ENCODE results near the gene EHMT1. TPM values are rescaled to one million over a fixed set of nuclear protein-coding genes. Genes with fewer than 3 reads are reported as not detected.
"Not testable (repeated sequence)": the region's sequence is repeated elsewhere in the genome, so short reads cannot be mapped to it uniquely, and the experiment has no call there.

EHMT1 gene
- polyA plus RNA-seq, 3 donors: 67.8 to 78.8 (median 76.3) TPM

DNA sequence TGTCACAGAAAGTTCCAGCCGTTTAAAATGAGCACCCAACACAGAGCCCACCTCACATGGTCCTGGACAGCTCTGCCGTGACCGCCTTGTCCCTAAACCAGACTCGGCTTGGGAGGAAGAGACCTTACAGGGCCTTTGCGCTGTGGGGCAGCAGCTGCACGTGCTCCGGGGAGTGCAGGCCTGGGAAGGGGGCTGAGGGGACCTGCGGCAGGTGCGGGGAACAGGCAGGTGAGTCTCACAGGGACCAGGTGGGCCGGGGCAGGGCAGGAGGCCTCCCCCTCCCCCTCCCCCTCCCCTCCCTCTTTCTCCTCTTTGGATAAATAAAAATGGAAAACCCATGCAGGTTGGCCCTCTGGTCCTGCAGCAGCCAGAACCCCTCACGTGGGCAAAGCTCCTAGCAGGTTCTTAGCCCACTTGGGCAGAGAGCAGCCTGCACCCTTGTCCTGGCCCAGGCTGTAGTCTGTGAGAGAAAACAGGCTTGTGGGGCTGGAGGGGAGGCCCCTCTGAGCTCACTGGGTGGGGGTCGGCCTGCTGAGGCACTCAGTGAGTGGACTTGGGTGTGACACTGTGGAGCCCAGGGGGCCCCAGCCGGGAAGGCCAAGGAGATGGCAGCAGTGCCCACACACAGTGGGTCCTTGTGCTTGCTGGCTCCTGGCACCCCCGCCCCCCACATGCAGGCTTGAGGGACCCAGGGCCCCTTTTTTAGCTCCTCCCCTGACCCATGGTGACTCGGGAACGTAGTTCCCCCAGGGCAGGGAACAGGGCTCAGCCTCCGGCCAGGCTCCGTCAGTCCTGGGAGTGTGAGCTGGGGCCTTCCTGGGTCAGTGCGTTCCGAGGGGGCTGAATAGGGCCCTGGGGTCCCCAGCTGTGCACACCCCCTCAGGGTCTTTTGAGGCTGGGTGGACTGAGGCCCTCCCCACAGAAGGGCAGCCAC lies 218.8 kb downstream of the EHMT1 start:
- no peak for DNase-seq (ENCODE audit: extremely low read depth in 1 of 11, low read depth in 9 of 11, low spot score in 4 of 11)

GRCh38 chr9:137838576-137838975 lies 219.8 kb downstream of the EHMT1 start:
- no peak for DNase-seq (ENCODE audit: extremely low read depth in 1 of 11, low read depth in 9 of 11, low spot score in 4 of 11)

- no peak for DNase-seq (ENCODE audit: extremely low read depth in 1 of 11, low read depth in 9 of 11, low spot score in 4 of 11)
Measured at GRCh38 chr9:137843355-137843754, 224.6 kb downstream of the EHMT1 start.

DNA sequence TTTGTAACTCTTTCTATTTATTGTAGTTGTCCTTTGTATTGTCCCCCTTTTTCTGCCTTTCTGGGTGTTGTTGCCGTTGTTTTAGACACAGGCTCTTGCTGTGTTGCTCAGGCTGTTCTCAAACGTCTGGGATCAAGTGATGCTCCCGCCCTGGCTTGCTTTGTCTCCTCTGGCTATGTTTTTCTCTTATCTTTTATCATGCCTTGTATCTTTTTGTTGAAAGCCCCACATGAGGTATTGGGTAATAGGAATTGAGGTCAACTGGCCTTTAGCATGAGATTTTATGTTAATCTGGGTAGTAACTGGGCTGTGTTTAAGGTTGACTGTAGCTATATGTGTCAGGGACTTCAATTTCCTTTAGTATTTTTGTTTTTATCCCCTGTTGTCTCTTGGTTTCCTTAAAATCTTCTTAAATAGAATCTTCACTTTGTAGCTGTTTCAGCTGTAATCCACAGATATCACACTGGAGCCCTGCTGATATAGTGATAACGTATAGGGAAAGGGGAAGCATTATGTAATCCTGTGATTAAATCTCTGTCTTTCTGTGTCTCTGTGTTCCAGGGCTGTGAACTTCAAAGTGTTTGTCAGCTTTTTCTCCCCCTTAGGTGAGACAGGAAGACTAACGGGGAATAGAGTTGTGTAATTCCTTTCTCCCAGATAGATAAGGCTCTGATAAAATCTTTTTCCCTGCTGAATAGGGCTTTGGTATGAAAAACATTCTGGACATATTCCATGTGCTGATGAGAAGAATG lies 232.9 kb downstream of the EHMT1 start:
- DNase-seq (ENCODE audit: extremely low read depth in 1 of 11, low read depth in 9 of 11, low spot score in 4 of 11): no peak

- DNase-seq (ENCODE audit: extremely low read depth in 1 of 11, low read depth in 9 of 11, low spot score in 4 of 11): no peak
Measured at GRCh38 chr9:137853392-137853995, 234.7 kb downstream of the EHMT1 start.

- DNase-seq (ENCODE audit: extremely low read depth in 1 of 11, low read depth in 9 of 11, low spot score in 4 of 11): no peak
Measured at GRCh38 chr9:137860361-137860760, 241.6 kb downstream of the EHMT1 start.

DNA sequence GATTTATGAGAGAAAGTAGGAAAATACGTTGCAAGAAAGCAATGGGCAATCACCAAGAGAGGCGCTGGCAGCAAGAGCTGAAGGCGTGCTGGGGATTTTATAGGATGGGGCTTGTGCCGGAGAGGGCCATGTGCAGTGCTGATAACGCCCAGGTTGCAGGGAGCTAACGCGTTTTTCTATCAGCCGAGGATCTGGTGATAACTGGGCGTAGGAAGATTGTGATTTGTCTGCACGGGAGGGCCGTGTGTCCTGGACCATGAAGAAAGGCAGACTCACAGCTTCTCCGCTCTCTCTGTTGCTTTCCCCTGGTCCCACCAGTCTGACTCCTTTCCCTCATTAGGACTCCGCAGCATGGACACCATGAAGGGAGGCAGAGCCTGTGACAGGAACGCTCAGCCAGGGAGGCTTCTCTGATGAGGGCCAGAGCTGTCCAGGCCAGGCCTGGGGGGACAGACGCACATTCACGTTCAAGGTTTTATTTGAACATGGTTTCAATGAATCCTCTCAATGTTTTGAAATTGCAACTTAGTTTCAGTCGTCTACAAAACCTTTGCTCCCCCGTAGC lies 246.9 kb downstream of the EHMT1 start:
- DNase-seq (ENCODE audit: extremely low read depth in 1 of 11, low read depth in 9 of 11, low spot score in 4 of 11): no peak

DNA sequence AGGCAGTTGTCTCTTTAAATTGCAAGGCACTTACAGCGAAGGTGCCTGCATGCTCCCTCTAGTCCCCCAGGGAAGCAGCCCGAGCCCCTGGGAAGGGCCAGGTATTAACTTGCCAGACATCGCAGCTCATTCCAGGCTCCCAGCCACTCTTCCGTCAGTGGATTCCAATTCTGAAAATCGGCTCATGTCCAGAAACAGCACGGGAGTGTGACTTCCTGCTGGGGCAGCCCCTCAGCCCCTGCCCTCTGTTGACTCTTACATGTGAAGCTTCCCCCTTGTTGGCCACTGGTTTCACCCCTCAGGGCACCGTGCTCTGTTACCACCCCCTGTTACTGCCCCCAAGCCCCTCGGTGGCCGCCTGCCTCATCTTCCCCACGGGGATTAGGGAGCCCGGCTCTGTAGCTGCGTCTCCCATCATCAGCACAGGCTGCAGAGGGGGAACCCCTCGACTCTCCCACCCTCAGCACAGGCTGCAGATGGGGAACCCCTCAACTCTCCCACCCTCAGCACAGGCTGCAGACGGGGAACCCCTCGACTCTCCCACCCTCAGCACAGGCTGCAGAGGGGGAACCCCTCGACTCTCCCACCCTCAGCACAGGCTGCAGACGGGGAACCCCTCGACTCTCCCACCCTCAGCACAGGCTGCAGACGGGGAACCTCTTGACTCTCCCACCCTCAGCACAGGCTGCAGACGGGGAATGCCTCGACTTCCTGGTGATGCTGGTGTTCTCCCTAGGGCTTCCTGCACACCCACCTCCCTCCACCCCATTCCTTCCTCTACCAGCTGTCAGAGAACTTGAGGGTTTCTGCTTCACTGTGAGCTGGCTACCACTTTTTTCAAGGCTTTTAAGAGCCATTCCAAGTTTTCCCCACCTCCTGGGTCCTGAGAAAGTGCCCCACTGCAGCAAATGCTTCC lies 247.7 kb downstream of the EHMT1 start:
- no peak for DNase-seq (ENCODE audit: extremely low read depth in 1 of 11, low read depth in 9 of 11, low spot score in 4 of 11)

- DNase-seq (ENCODE audit: extremely low read depth in 1 of 11, low read depth in 9 of 11, low spot score in 4 of 11): no peak
Measured at GRCh38 chr9:137870432-137870831, 251.6 kb downstream of the EHMT1 start.

DNA sequence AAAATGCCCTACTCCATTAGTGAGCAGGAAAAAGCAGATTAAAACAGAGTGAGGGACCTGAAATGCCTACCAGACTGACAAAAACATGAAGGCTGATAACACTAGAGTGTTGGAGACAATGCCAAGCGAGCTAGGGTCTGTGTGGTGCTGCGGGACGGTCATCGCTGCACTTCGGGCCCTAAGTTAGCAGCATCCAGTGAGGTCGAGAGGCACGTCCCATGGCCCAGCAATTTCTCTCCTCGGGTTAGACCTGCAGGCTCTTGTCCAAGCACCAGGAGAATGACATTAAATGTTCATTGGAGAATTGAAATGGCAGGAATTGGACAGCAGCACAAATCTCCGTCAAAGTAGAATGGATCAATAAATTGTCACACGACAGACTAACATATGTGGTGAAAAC lies 253.5 kb downstream of the EHMT1 start:
- no peak for DNase-seq (ENCODE audit: extremely low read depth in 1 of 11, low read depth in 9 of 11, low spot score in 4 of 11)

- no peak for DNase-seq (ENCODE audit: extremely low read depth in 1 of 11, low read depth in 9 of 11, low spot score in 4 of 11)
Measured at GRCh38 chr9:137873408-137873807, 254.6 kb downstream of the EHMT1 start.

DNA sequence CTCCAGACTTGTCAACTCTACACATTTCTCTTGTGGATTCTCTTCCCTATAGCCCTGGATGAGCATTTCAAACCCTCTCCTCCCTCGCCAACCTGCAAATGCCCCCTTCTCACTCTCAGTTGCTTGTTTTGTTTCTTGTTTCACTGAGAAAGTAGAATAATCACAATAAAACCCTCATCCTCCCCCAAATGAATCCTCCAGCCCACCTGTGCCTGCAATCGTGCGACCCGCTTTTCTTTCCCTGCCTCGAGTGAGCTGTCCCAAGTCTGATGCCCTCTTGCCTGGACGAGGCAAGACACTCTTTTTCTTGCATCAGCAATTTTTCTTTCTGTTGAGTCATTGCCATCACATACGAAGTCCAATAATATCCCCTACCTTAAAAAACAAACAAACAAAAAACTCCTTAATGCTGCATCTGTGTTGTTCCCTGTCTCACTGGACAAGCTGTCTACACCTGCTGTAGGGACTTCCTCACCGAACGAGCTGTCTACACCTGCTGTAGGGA lies 255.1 kb downstream of the EHMT1 start:
- no peak for DNase-seq (ENCODE audit: extremely low read depth in 1 of 11, low read depth in 9 of 11, low spot score in 4 of 11)

DNA sequence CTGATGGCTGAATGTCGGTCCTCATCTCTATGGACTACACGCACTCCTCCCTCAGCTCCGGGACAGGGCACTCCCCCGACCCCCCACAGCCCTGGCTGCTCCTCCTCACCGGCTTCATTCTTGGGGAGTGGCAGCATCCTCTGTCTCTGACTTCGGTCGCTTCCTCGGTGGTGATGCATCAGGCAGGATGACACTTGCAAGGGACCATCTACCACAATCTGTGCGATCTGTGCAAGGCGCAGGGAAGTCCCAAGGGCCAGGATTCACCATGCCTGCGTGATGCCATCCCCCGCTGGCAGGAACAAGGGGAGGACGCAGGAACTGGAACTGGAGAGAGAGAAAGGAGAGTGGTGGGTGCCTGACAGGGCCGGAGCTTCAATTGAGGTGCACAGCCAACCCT lies 256.5 kb downstream of the EHMT1 start:
- DNase-seq (ENCODE audit: extremely low read depth in 1 of 11, low read depth in 9 of 11, low spot score in 4 of 11): no peak

DNA sequence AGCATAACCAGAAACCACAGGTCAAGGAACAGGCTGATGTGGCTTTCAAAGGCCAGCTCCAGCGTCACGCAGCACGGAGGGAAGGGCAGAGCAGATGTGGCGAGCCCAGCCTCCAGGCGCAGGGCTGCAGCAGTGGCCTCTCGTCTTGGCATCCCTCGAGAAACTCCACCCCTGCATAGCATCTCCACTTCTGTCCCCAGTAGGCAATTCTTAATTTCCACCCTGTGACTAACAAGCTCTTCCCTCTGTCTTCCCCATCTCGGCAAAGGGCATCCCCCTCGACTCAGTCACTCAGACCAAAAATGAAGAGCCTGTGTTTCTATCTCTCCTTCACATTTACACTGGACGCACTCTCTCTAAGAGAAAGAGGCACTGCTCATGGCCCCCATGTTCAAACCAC lies 257.0 kb downstream of the EHMT1 start:
- DNase-seq (ENCODE audit: extremely low read depth in 1 of 11, low read depth in 9 of 11, low spot score in 4 of 11): no peak

- no peak for DNase-seq (ENCODE audit: extremely low read depth in 1 of 11, low read depth in 9 of 11, low spot score in 4 of 11)
Measured at GRCh38 chr9:137876269-137876668, 257.5 kb downstream of the EHMT1 start.

DNA sequence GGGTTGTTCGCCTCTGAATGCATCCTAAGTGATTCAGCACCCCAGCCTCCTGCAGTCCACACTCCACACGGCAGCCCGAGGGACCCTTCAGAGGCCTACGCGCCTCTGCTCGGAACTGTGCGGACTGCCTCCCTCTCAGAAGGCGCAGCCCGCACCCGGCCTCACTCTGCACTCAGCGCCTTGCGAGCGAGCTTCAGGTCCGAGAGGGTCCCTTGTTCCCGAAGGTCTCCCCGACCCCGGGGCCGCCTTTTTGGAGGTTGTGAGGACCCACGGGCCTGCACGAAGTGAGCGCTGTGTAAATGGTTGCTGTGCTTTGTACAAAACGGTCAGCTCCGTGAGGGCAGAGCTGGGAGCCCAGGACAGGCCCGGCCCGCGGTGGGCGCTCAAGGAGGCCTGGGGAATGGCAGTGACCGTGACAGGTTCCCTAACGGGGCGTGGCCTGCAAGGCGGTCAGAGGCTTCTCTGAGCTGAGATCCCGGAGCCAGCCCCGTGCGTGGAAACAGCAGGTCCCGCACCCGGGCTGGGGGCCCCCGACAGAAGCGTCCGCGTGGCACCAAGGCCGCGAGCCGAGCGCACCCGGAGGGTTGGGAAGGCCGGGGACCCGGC lies 258.1 kb downstream of the EHMT1 start:
- no peak for DNase-seq (ENCODE audit: extremely low read depth in 1 of 11, low read depth in 9 of 11, low spot score in 4 of 11)

DNA sequence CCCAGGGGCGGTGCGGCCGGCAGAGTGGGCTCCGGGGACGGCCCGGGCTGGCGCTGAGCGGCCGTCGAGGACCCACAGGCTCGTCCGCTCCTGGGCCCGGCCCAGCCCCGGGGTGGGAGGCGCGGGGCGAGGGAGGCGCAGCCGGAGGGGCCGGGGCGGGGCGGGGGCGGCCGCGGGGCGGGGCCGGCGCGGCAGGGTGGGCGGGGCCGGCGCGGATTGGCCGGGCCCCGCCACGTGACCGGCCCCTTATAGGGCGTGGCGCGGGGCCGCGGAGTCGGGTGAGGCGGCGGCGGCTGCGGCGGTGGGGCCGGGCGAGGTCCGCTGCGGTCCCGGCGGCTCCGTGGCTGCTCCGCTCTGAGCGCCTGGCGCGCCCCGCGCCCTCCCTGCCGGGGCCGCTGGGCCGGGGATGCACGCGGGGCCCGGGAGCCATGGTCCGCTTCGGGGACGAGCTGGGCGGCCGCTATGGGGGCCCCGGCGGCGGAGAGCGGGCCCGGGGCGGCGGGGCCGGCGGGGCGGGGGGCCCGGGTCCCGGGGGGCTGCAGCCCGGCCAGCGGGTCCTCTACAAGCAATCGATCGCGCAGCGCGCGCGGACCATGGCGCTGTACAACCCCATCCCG lies 258.8 kb downstream of the EHMT1 start, which contains the start of gene CACNA1B:
CACNA1B (plus strand) TSS at position 277 of the 617 bp plus-strand sequence; CDS start at position 429, 152 bp downstream.
- not testable (repeated sequence) for DNase-seq (ENCODE audit: extremely low read depth in 1 of 11, low read depth in 9 of 11, low spot score in 4 of 11)

Measured in renal cortex interstitium (tissue), 11 donors.